ENCODE data around the gene SCARB2. TPM values are rescaled to one million over a fixed set of nuclear protein-coding genes. Genes with fewer than 3 reads are reported as not detected.
A peak's percentile ranks its signal among the peaks of the same experiment; 100 is the strongest.
"Not testable (repeated sequence)": the region's sequence is repeated elsewhere in the genome, so short reads cannot be mapped to it uniquely, and the experiment has no call there.

SCARB2 gene
- total RNA-seq, 1 donor from 2014 or later: 106 TPM

- Mint-ChIP-seq H3K4me3 (no peak overlapping the region), H3K9me3 (peaks cover 10% of the 10 kb centered on the region), H3K4me1 (peaks cover 2% of the 10 kb centered on the region)
These were observed 32.4 kb upstream of the SCARB2 start for GRCh38 chr4:76246025-76246424.

GRCh38 chr4:76243877-76244276, 30.3 kb upstream of the SCARB2 start:
- Mint-ChIP-seq H3K27me3 (ENCODE audit: low read depth) (peaks cover 13% of the 10 kb centered on the region), H3K36me3 (peaks cover 11% of the 10 kb centered on the region), H3K9me3 (peaks cover 30% of the 10 kb centered on the region)
- H3K27ac Mint-ChIP-seq; DNase-seq (ENCODE audit: low spot score in 2 of 2, unreplicated experiment in 2 of 2); H3K4me1 Mint-ChIP-seq; H3K4me3 Mint-ChIP-seq: not testable (repeated sequence)

More at GRCh38 chr4:76246025-76246424, 32.4 kb upstream of the SCARB2 start:
- peaks cover under 1% of the 10 kb centered on the region for H3K36me3 Mint-ChIP-seq
- TF ChIP-seq CTCF (IDR thresholded peaks at IDR 0.05; ENCODE audit: unreplicated experiment): no peak
- DNase-seq (ENCODE audit: low spot score in 2 of 2, unreplicated experiment in 2 of 2): no peak
- H3K27ac Mint-ChIP-seq: no peak overlapping the region
- H3K27me3 Mint-ChIP-seq (ENCODE audit: low read depth): peaks cover 32% of the 10 kb centered on the region

- H3K9me3 Mint-ChIP-seq: peaks cover 50% of the 10 kb centered on the region
- H3K36me3 Mint-ChIP-seq: peaks cover 13% of the 10 kb centered on the region
- TF ChIP-seq CTCF (IDR thresholded peaks at IDR 0.05; ENCODE audit: unreplicated experiment): no peak
- H3K27me3 Mint-ChIP-seq (ENCODE audit: low read depth): no peaks in the 10 kb centered on the region
- H3K27ac Mint-ChIP-seq: no peak overlapping the region
- DNase-seq (ENCODE audit: low spot score in 2 of 2, unreplicated experiment in 2 of 2): no peak
- H3K4me3 Mint-ChIP-seq: no peak overlapping the region
- peaks cover 14% of the 10 kb centered on the region for H3K4me1 Mint-ChIP-seq
These were observed 26.6 kb upstream of the SCARB2 start for GRCh38 chr4:76240236-76240635.

GRCh38 chr4:76238701-76239100, 25.1 kb upstream of the SCARB2 start:
- Mint-ChIP-seq H3K9me3 (peaks cover 50% of the 10 kb centered on the region), H3K36me3 (peaks cover 13% of the 10 kb centered on the region), H3K4me1 (peaks cover 22% of the 10 kb centered on the region), H3K4me3 (no peak overlapping the region), H3K27me3 (ENCODE audit: low read depth) (no peaks in the 10 kb centered on the region), H3K27ac (no peak overlapping the region)
- TF ChIP-seq CTCF (IDR thresholded peaks at IDR 0.05; ENCODE audit: unreplicated experiment): no peak
- DNase-seq (ENCODE audit: low spot score in 2 of 2, unreplicated experiment in 2 of 2): no peak

GRCh38 chr4:76238236-76238635, 24.6 kb upstream of the SCARB2 start:
- H3K9me3 Mint-ChIP-seq: peaks cover 50% of the 10 kb centered on the region

GRCh38 chr4:76235915-76236314, 22.3 kb upstream of the SCARB2 start:
- Mint-ChIP-seq H3K36me3 (peaks cover 12% of the 10 kb centered on the region), H3K9me3 (peaks cover 40% of the 10 kb centered on the region), H3K27me3 (ENCODE audit: low read depth) (no peaks in the 10 kb centered on the region), H3K4me3 (peak overlapping the region; percentile 2), H3K27ac (peak overlapping the region; percentile 90), H3K4me1 (peaks cover 37% of the 10 kb centered on the region)
- DNase-seq (ENCODE audit: low spot score in 2 of 2, unreplicated experiment in 2 of 2): no peak
- no peak for TF ChIP-seq CTCF (IDR thresholded peaks at IDR 0.05; ENCODE audit: unreplicated experiment)

More at GRCh38 chr4:76238236-76238635, 24.6 kb upstream of the SCARB2 start:
- DNase-seq (ENCODE audit: low spot score in 2 of 2, unreplicated experiment in 2 of 2): no peak
- H3K36me3 Mint-ChIP-seq: peaks cover 13% of the 10 kb centered on the region
- H3K4me1 Mint-ChIP-seq: peaks cover 26% of the 10 kb centered on the region
- no peak overlapping the region for H3K27ac Mint-ChIP-seq
- no peaks in the 10 kb centered on the region for H3K27me3 Mint-ChIP-seq (ENCODE audit: low read depth)
- H3K4me3 Mint-ChIP-seq: no peak overlapping the region
- TF ChIP-seq CTCF (IDR thresholded peaks at IDR 0.05; ENCODE audit: unreplicated experiment): no peak

Measured in mesothelial cell of epicardium (in vitro differentiated cells).